GM23338 (cell line): ENCODE results near the gene ARHGAP4. TPM values are rescaled to one million over a fixed set of nuclear protein-coding genes. Genes with fewer than 3 reads are reported as not detected.

Experiments used
- ATAC-seq: fragments of 200-7000 bp; cut with Tn5 transposase; 3 replicates; pipeline ENCODE4 v1.9.1; 2020
- DNase-seq: peaks from one replicate; pipeline ENCODE4 v3.0.0-alpha.2; 2015; ENCODE audit warnings: low spot score
- H2AFZ ChIP-seq: fragments of 200-600 bp; sonication (generic); 2 replicates; pipeline ENCODE4 v1.8.0; 2016; ENCODE audit warnings: antibody characterized with exemption, mild to moderate bottlenecking, moderate library complexity
- H3F3A ChIP-seq: fragments of 200-600 bp; sonication (generic); replicated peaks from 2 replicates; pipeline ENCODE4 v1.8.0; 2017; ENCODE audit warnings: antibody characterized with exemption, mixed run types, low read depth
- H3K27ac ChIP-seq: fragments of 200-600 bp; sonication (generic); 2 replicates; pipeline ENCODE4 v1.6.1; 2016; ENCODE audit warnings: low read depth
- H3K27me3 ChIP-seq: fragments of 200-600 bp; sonication (generic); 2 replicates; pipeline ENCODE4 v1.8.0; 2016; ENCODE audit warnings: mild to moderate bottlenecking, mixed run types, moderate library complexity; ENCODE audit not compliant: insufficient read depth
- H3K36me3 ChIP-seq: fragments of 200-600 bp; sonication (generic); 2 replicates; pipeline ENCODE4 v1.8.0; 2016; ENCODE audit warnings: mild to moderate bottlenecking; ENCODE audit not compliant: insufficient read depth
- H3K4me1 ChIP-seq: fragments of 200-600 bp; sonication (generic); 2 replicates; pipeline ENCODE4 v1.8.0; 2016; ENCODE audit warnings: mild to moderate bottlenecking, moderate library complexity; ENCODE audit not compliant: insufficient read depth
- H3K4me2 ChIP-seq: fragments of 200-600 bp; sonication (generic); 2 replicates; pipeline ENCODE4 v1.7.1; 2017; ENCODE audit warnings: mixed run types
- H3K4me3 ChIP-seq: fragments of 200-600 bp; sonication (generic); 2 replicates; pipeline ENCODE4 v1.6.1; 2016; ENCODE audit warnings: mixed run types
- H3K79me2 ChIP-seq: fragments of 200-600 bp; sonication (generic); replicated peaks from 2 replicates; pipeline ENCODE4 v1.8.0; 2017; ENCODE audit warnings: mild to moderate bottlenecking; ENCODE audit not compliant: insufficient read depth
- H3K9me2 ChIP-seq: fragments of 200-600 bp; sonication (generic); 2 replicates; pipeline ENCODE4 v1.8.0; 2017; ENCODE audit not compliant: insufficient read depth
- H4K20me1 ChIP-seq: fragments of 200-600 bp; sonication (generic); replicated peaks from 2 replicates; pipeline ENCODE4 v1.8.0; 2017; ENCODE audit warnings: mild to moderate bottlenecking; ENCODE audit not compliant: insufficient read depth
- H3K27ac Mint-ChIP-seq: 2 replicates; pipeline ENCODE4 v1.8.0; 2020; ENCODE audit warnings: inconsistent platforms, mild to moderate bottlenecking, moderate library complexity, mixed read lengths
- H3K27me3 Mint-ChIP-seq: 3 replicates; pipeline ENCODE4 v1.8.0; 2022; ENCODE audit warnings: low read depth, mild to moderate bottlenecking, moderate library complexity, mixed read lengths, inconsistent platforms; ENCODE audit not compliant: insufficient read depth, poor library complexity
- H3K36me3 Mint-ChIP-seq: 3 replicates; pipeline ENCODE4 v1.8.0; 2021; ENCODE audit warnings: low read depth, mild to moderate bottlenecking, inconsistent platforms, moderate library complexity, mixed read lengths
- H3K4me1 Mint-ChIP-seq: 3 replicates; pipeline ENCODE4 v1.8.0; 2020; ENCODE audit warnings: mild to moderate bottlenecking, inconsistent platforms, mixed read lengths
- H3K4me3 Mint-ChIP-seq: 3 replicates; pipeline ENCODE4 v1.8.0; 2021; ENCODE audit warnings: moderate library complexity, mild to moderate bottlenecking, inconsistent platforms, mixed read lengths
- H3K9me3 Mint-ChIP-seq: 3 replicates; pipeline ENCODE4 v1.8.0; 2020; ENCODE audit warnings: moderate library complexity, mild to moderate bottlenecking, inconsistent platforms, mixed read lengths
- POLR2AphosphoS5 ChIP-seq: IDR thresholded peaks from 2 replicates; pipeline ENCODE4 v1.6.1; 2016; ENCODE audit warnings: antibody characterized with exemption, low read depth
- REST ChIP-seq: IDR thresholded peaks from one replicate; pipeline ENCODE4 v1.6.1; 2018; ENCODE audit warnings: antibody characterized with exemption; ENCODE audit not compliant: unreplicated experiment
- STAT1 ChIP-seq: IDR thresholded peaks from one replicate; pipeline ENCODE4 v1.6.1; 2016; ENCODE audit warnings: antibody characterized with exemption; ENCODE audit not compliant: unreplicated experiment
- ZNF331 ChIP-seq: fragments of 250-450 bp; sonication (Bioruptor Pico); IDR thresholded peaks from 2 replicates; pipeline ENCODE4 v1.5.0; 2020; ENCODE audit warnings: low read depth, mild to moderate bottlenecking, moderate library complexity
- ZNF462 ChIP-seq: fragments of 250-450 bp; sonication (Bioruptor Pico); IDR thresholded peaks from 2 replicates; pipeline ENCODE4 v1.5.0; 2020; ENCODE audit warnings: mild to moderate bottlenecking, moderate library complexity
- polyA plus RNA-seq: library from polyadenylated mRNA; unstranded; fragments of >200 nt; fragmentation: Nextera tagmentation; extraction: Ambion mirVana; gene quantifications from 2 replicates; pipeline ENCODE4 v1.2.1, GENCODE V29; 2016
- total RNA-seq: library from RNA; depleted of rRNA; stranded (reverse); fragments of >200 nt; shearing (Covaris generic); gene quantifications from 2 replicates; pipeline ENCODE4 v1.2.3, GENCODE V29; 2014

The ARHGAP4 gene
- total and polyA plus RNA-seq, 2 experiments from 2014 or later: 21.5 to 59.5 TPM

- H3K27ac ChIP-seq: no peak overlapping the region
- DNase-seq: no peak
- H3K4me1 ChIP-seq: peaks cover 10% of the 10 kb centered on the region; the same call in 1 of the 2 replicates
- peaks cover 23% of the 10 kb centered on the region for H3K36me3 Mint-ChIP-seq
- no peaks in the 10 kb centered on the region for H3K27me3 ChIP-seq
- H4K20me1 ChIP-seq: no peaks in the 10 kb centered on the region; the same call in 1 of the 2 replicates
- TF ChIP-seq REST: no peak
- no peak for TF ChIP-seq POLR2AphosphoS5
- no peak for TF ChIP-seq ZNF331 (CRISPR knock-in tag)
- no peak for TF ChIP-seq STAT1
- TF ChIP-seq ZNF462: no peak
- H2AFZ ChIP-seq: no peak overlapping the region
- no peak for ATAC-seq
- peaks cover 9% of the 10 kb centered on the region for H3K27me3 Mint-ChIP-seq
- peaks cover 18% of the 10 kb centered on the region for H3K4me1 Mint-ChIP-seq
- 0 out of 2 replicates have a peak, but pooled peaks cover 5% of the 10 kb centered on the region for H3F3A ChIP-seq
- H3K9me2 ChIP-seq: no peaks in the 10 kb centered on the region
- H3K4me3 ChIP-seq: no peak overlapping the region
- peak overlapping the region; percentile 72; the same call in 1 of the 2 replicates for H3K27ac Mint-ChIP-seq
- H3K4me2 ChIP-seq: no peak overlapping the region; the same call in 1 of the 2 replicates
- H3K9me3 Mint-ChIP-seq: no peaks in the 10 kb centered on the region; the same call in 2 of the 3 replicates
- peaks cover 5% of the 10 kb centered on the region for H3K79me2 ChIP-seq
- H3K36me3 ChIP-seq: no peaks in the 10 kb centered on the region
- H3K4me3 Mint-ChIP-seq: peak overlapping the region; percentile 42; the same call in 1 of the 3 replicates
These were observed 2.8 kb upstream of the ARHGAP4 start for GRCh38 chrX:153928846-153929245.
